PC-3 (cell line): ENCODE results near the gene HEPN1. TPM values are rescaled to one million over a fixed set of nuclear protein-coding genes. Genes with fewer than 3 reads are reported as not detected.

Experiments
- ATAC-seq: fragments of 200-7000 bp; cut with Tn5 transposase; 2 replicates; pipeline ENCODE4 v1.9.1; 2020; ENCODE audit warnings: mild to moderate bottlenecking, moderate library complexity
- BruUV-seq: library from RNA; stranded (reverse); fragments of 400-500 nt; replicated peaks from 2 replicates; lab custom pipeline; 2021; lab: Mats Ljungman, UMichigan
- CTCF ChIA-PET: fragments of 300-600 bp; sonication (Branson Sonifier 250); formaldehyde crosslinking; loops from one replicate; lab custom pipeline; 2022; ENCODE audit warnings: antibody characterized with exemption; lab: Charles Lee
- POLR2A ChIA-PET: fragments of 300-600 bp; sonication (Branson Sonifier 250); formaldehyde crosslinking; loops from one replicate; lab custom pipeline; 2022; ENCODE audit warnings: antibody characterized with exemption; ENCODE audit not compliant: unreplicated experiment; lab: Charles Lee
- DNase-seq: peaks from one replicate; pipeline ENCODE4 v3.0.0-alpha.2; 2015
- H2AFZ ChIP-seq: fragments of 300-600 bp; sonication (generic); 2 replicates; pipeline ENCODE4 v1.6.0; 2016; ENCODE audit warnings: antibody characterized with exemption, low read length
- H3F3A ChIP-seq: fragments of 300-600 bp; sonication (generic); one replicate; pipeline ENCODE4 v1.6.0; 2017; ENCODE audit warnings: antibody characterized with exemption, low read length, control low read depth, mild to moderate bottlenecking; ENCODE audit not compliant: unreplicated experiment
- H3K27ac ChIP-seq: fragments of 300-600 bp; sonication (generic); 2 replicates; pipeline ENCODE4 v1.5.1; 2016; ENCODE audit warnings: mild to moderate bottlenecking, low read length
- H3K27me3 ChIP-seq: fragments of 300-600 bp; sonication (generic); 2 replicates; pipeline ENCODE4 v1.6.1; 2016; ENCODE audit warnings: low read length, mixed read lengths
- H3K36me3 ChIP-seq: fragments of 300-600 bp; sonication (generic); 2 replicates; pipeline ENCODE4 v1.6.1; 2016; ENCODE audit warnings: low read depth, mixed run types, low read length, mixed read lengths
- H3K4me1 ChIP-seq: fragments of 300-600 bp; sonication (generic); 2 replicates; pipeline ENCODE4 v1.5.1; 2016; ENCODE audit warnings: low read length; ENCODE audit not compliant: insufficient read depth
- H3K4me2 ChIP-seq: fragments of 300-600 bp; sonication (generic); 2 replicates; pipeline ENCODE4 v1.6.0; 2016; ENCODE audit warnings: low read length
- H3K4me3 ChIP-seq: fragments of 300-600 bp; sonication (generic); 2 replicates; pipeline ENCODE4 v1.5.1; 2016; ENCODE audit warnings: mild to moderate bottlenecking, low read length, mixed read lengths
- H3K79me2 ChIP-seq: fragments of 300-600 bp; sonication (generic); 2 replicates; pipeline ENCODE4 v1.6.1; 2017; ENCODE audit warnings: low read length, mixed read lengths
- H3K9ac ChIP-seq: fragments of 300-600 bp; sonication (generic); 2 replicates; pipeline ENCODE4 v1.6.0; 2016; ENCODE audit warnings: mild to moderate bottlenecking, low read length
- H3K9me2 ChIP-seq: fragments of 300-600 bp; sonication (generic); replicated peaks from 2 replicates; pipeline ENCODE4 v1.6.1; 2016; ENCODE audit warnings: mixed run types, low read length, mixed read lengths
- H3K9me3 ChIP-seq: fragments of 300-600 bp; sonication (generic); 2 replicates; pipeline ENCODE4 v1.6.1; 2016; ENCODE audit warnings: low read length, mixed read lengths
- H4K20me1 ChIP-seq: fragments of 300-600 bp; sonication (generic); 2 replicates; pipeline ENCODE4 v1.6.1; 2016; ENCODE audit warnings: low read length, mixed read lengths
- EZH2 ChIP-seq: fragments of 300-600 bp; sonication (generic); IDR thresholded peaks from one replicate; pipeline ENCODE4 v1.6.1; 2017; ENCODE audit warnings: antibody characterized with exemption, mild to moderate bottlenecking, low read length; ENCODE audit not compliant: unreplicated experiment
- EZH2phosphoT487 ChIP-seq: fragments of 300-600 bp; sonication (generic); IDR thresholded peaks from 2 replicates; pipeline ENCODE4 v1.6.1; 2018; ENCODE audit warnings: mild to moderate bottlenecking, antibody characterized with exemption, low read length, borderline replicate concordance
- intact Hi-C: fragments of 100-400 bp; cut with micrococcal nuclease; formaldehyde crosslinking; loops from 2 replicates; pipeline ENCODE4 v1.9.0; 2023
- total RNA-seq: library from RNA; depleted of rRNA; stranded (reverse); fragments of >200 nt; gene quantifications from 2 replicates; pipeline ENCODE4 v1.2.3, GENCODE V29; 2014
- TF ChIP-seq, protein P1 (sequence below): fragments of 300-600 bp; sonication (generic); conservative IDR thresholded peaks from 2 replicates; pipeline ENCODE4 v1.5.1; 2017; ENCODE audit warnings: antibody characterized with exemption, low read depth, mild to moderate bottlenecking, low read length

HEPN1 gene
- total RNA-seq, 1 experiment from 2014 or later = not detected

DNA sequence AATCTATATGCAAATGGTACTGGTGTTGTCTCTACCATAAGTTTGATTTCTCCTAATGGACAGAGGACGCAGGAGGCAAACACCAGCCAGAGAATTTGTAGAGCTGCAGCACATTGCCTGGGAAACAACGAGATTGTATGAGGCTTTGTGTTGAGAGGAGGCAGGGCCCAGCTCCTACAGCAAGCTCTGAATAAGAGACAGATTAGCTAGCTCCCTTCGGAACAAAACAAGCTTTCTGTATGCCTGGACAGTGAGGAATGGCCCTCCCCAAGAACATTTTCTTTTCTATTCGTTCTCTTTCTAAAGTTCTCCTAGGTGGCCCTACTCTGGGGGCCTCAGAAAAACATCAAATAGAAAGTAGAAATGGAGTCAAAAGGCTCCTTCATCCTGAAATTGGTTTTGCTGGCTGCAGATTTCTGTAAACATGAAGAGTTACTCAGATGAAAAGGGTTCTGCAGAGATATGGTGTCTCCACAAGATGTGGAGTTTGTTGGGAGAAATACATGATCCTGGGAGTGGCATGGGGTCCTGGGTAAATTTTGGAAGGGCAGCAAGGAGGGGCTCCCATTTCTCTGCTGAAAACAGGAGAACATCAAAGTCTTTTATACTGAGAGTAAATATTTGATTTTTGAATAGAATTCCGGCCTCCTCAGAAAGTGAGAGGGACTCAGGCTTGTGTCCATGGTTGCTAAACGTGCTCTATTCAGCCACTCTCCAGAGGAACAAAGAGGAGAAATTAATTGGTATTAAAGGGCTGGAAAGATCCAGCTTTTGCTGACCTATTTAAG is 23.6 kb downstream of the HEPN1 start:
- Histone ChIP-seq H3K9me2 (no peaks in the 10 kb centered on the region), H3K9ac (no peak overlapping the region), H3K27me3 (no peaks in the 10 kb centered on the region), H3K4me3 (no peak overlapping the region), H3F3A (no peaks in the 10 kb centered on the region), H2AFZ (no peak overlapping the region), H3K79me2 (no peaks in the 10 kb centered on the region), H3K27ac (no peak overlapping the region), H3K4me1 (peaks cover 4% of the 10 kb centered on the region; the same call in 1 of the 2 replicates), H3K36me3 (no peaks in the 10 kb centered on the region), H3K9me3 (no peaks in the 10 kb centered on the region), H3K4me2 (no peak overlapping the region), H4K20me1 (no peaks in the 10 kb centered on the region)
- ATAC-seq (no peak), DNase-seq (no peak)
- intact Hi-C loops = no loop called here
- CTCF ChIA-PET = no interaction called here
- POLR2A ChIA-PET = no interaction called here
- no TSS peak for BruUV-seq
- TF ChIP-seq EZH2 (no peak), EZH2phosphoT487 (no peak)
- TF ChIP-seq, protein P1, sequence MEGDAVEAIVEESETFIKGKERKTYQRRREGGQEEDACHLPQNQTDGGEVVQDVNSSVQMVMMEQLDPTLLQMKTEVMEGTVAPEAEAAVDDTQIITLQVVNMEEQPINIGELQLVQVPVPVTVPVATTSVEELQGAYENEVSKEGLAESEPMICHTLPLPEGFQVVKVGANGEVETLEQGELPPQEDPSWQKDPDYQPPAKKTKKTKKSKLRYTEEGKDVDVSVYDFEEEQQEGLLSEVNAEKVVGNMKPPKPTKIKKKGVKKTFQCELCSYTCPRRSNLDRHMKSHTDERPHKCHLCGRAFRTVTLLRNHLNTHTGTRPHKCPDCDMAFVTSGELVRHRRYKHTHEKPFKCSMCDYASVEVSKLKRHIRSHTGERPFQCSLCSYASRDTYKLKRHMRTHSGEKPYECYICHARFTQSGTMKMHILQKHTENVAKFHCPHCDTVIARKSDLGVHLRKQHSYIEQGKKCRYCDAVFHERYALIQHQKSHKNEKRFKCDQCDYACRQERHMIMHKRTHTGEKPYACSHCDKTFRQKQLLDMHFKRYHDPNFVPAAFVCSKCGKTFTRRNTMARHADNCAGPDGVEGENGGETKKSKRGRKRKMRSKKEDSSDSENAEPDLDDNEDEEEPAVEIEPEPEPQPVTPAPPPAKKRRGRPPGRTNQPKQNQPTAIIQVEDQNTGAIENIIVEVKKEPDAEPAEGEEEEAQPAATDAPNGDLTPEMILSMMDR = no peak

DNA sequence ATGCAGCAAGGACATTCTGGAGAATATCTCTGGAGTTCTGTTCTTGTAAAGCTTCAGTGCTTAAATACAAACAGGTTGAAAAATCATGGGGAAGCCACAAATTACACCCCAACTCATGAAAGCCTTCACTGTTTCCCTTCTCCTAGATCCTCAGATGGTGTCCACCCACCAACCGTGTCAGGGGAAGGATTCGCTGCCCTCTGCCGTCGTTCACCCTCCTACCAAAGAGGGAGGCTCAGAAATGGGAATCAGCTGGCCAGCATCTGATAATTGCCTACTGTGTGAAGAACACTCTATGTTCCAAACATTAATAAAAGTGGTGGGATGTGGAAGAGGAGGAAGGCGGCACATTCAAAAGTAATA is 24.2 kb downstream of the HEPN1 start:
- Histone ChIP-seq H3K79me2 (no peaks in the 10 kb centered on the region), H3F3A (no peaks in the 10 kb centered on the region), H3K27me3 (no peaks in the 10 kb centered on the region), H3K9me3 (no peaks in the 10 kb centered on the region), H4K20me1 (no peaks in the 10 kb centered on the region), H3K9me2 (no peaks in the 10 kb centered on the region), H2AFZ (no peak overlapping the region), H3K36me3 (no peaks in the 10 kb centered on the region), H3K27ac (no peak overlapping the region), H3K4me1 (peaks cover 4% of the 10 kb centered on the region; the same call in 1 of the 2 replicates), H3K4me2 (no peak overlapping the region), H3K9ac (no peak overlapping the region), H3K4me3 (no peak overlapping the region)
- ChIA-PET POLR2A (no interaction called here), CTCF (interaction anchor here (0.5 kb wide), 1 partner anchor 16 kb away, joined by 3 read pairs; no protein-coding TSS in a partner anchor)
- ATAC-seq = no peak
- DNase-seq = no peak
- BruUV-seq = no TSS peak
- TF ChIP-seq, protein P1 = no peak
- TF ChIP-seq EZH2 (no peak), EZH2phosphoT487 (no peak)
- intact Hi-C loops = no loop called here

DNA sequence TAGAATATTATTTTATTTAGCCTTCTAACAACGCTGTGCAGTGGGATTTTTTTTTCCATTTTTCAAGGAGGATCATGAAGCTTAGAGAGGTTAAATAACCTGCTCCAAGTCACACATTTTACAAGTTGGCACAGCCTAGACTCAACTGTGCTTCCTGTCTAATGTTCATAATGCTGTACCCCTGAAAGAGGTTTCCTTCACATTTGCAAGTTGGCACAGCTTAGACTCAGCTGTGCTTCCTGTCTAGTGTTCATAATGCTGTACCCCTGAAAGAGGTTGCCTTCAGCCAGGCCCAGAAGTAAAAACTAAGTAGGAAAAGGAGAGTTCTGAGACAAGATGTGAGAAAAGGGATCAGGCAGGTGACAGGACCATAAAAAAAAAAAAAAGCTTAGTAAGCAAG is 24.7 kb downstream of the HEPN1 start:
- Histone ChIP-seq H3K9me3 (no peaks in the 10 kb centered on the region), H3K79me2 (no peaks in the 10 kb centered on the region), H3K9me2 (no peaks in the 10 kb centered on the region), H4K20me1 (no peaks in the 10 kb centered on the region), H2AFZ (no peak overlapping the region), H3K4me3 (no peak overlapping the region), H3K36me3 (no peaks in the 10 kb centered on the region), H3F3A (no peaks in the 10 kb centered on the region), H3K9ac (no peak overlapping the region), H3K27me3 (no peaks in the 10 kb centered on the region), H3K4me1 (peaks cover 4% of the 10 kb centered on the region; the same call in 1 of the 2 replicates), H3K4me2 (no peak overlapping the region), H3K27ac (no peak overlapping the region)
- BruUV-seq = no TSS peak
- ChIA-PET CTCF (interaction anchor here (0.5 kb wide), 2 partner anchors 17 to 68 kb away, joined by 3 read pairs; no protein-coding TSS in a partner anchor), POLR2A (no interaction called here)
- intact Hi-C loops = no loop called here
- no peak for DNase-seq
- TF ChIP-seq, protein P1 = no peak
- TF ChIP-seq EZH2 = no peak
- no peak for TF ChIP-seq EZH2phosphoT487
- ATAC-seq = no peak
